SK-N-SH (cell line): ENCODE data around the gene SERPINE2. TPM values are rescaled to one million over a fixed set of nuclear protein-coding genes. Genes with fewer than 3 reads are reported as not detected.

Experiments
- CTCF ChIA-PET: fragments of 300-600, 350-600 bp; formaldehyde crosslinking; extraction: SDS; loops from one replicate; lab custom pipeline; 2021; lab: Yijun Ruan, JAX
- POLR2A ChIA-PET: fragments of 350-600 bp; sonication (Branson Sonifier 250); formaldehyde crosslinking; extraction: SDS; loops from one replicate; lab custom pipeline; 2020; ENCODE audit warnings: antibody characterized with exemption, inconsistent platforms; lab: Yijun Ruan, JAX
- DNase-seq: peaks from one replicate; pipeline ENCODE4 v3.0.0; 2012
- H2AFZ ChIP-seq: fragments of 200-600 bp; sonication (generic); 2 replicates; pipeline ENCODE4 v1.8.1; 2016; ENCODE audit warnings: antibody characterized with exemption, mild to moderate bottlenecking, low read depth
- H3F3A ChIP-seq: fragments of 200-600 bp; sonication (generic); replicated peaks from 2 replicates; pipeline ENCODE3; 2016; ENCODE audit warnings: antibody characterized with exemption, mild to moderate bottlenecking; ENCODE audit not compliant: insufficient read depth
- H3K27ac ChIP-seq, 2 experiments: fragments of 200-500 bp in 1 of 2; fragments of 200-600 bp in 1 of 2; sonication (Bioruptor generic) in 1 of 2; sonication (generic), shearing (Covaris generic) in 1 of 2; 2 replicates each; pipeline versions ENCODE4 v1.5.1 to v1.6.1; 2014 to 2016; ENCODE audit warnings: low read depth in 2 of 2, inconsistent platforms in 1 of 2, low read length in 1 of 2, mild to moderate bottlenecking in 1 of 2, mixed read lengths in 1 of 2
- H3K27me3 ChIP-seq: fragments of 200-600 bp; sonication (generic), shearing (Covaris generic); 2 replicates; pipeline ENCODE4 v1.6.1; 2016; ENCODE audit warnings: mixed run types; ENCODE audit not compliant: insufficient read depth
- H3K36me3 ChIP-seq, 2 experiments: fragments of 200-500 bp in 1 of 2; fragments of 200-600 bp in 1 of 2; sonication (Bioruptor generic) in 1 of 2; sonication (generic) in 1 of 2; replicated peaks in 1 of 2; 2 replicates each; pipeline versions ENCODE3 to v1.5.1; 2014 to 2016; ENCODE audit warnings: low read length in 1 of 2, mild to moderate bottlenecking in 1 of 2; ENCODE audit not compliant: insufficient read depth in 2 of 2, control insufficient read depth in 1 of 2
- H3K4me1 ChIP-seq, 2 experiments: fragments of 200-500 bp in 1 of 2; fragments of 200-600 bp in 1 of 2; sonication (Bioruptor generic) in 1 of 2; sonication (generic), shearing (Covaris generic) in 1 of 2; 2 replicates each; pipeline versions ENCODE4 v1.5.1 to v1.6.1; 2014 to 2016; ENCODE audit warnings: low read depth in 1 of 2, low read length in 1 of 2, mixed run types in 1 of 2; ENCODE audit not compliant: insufficient read depth in 2 of 2, control insufficient read depth in 1 of 2
- H3K4me2 ChIP-seq: fragments of 200-600 bp; sonication (generic), shearing (Covaris generic); 2 replicates; pipeline ENCODE4 v1.6.1; 2017; ENCODE audit warnings: mixed run types
- H3K4me3 ChIP-seq, 2 experiments: fragments of 200-500 bp in 1 of 2; fragments of 200-600 bp in 1 of 2; sonication (Bioruptor generic) in 1 of 2; sonication (generic), shearing (Covaris generic) in 1 of 2; 2 replicates each; pipeline versions ENCODE4 v1.5.1 to v1.8.1; 2014 to 2016; ENCODE audit warnings: low read depth in 2 of 2, inconsistent platforms in 1 of 2, low read length in 1 of 2, mild to moderate bottlenecking in 1 of 2, mixed read lengths in 1 of 2, moderate library complexity in 1 of 2
- H3K79me2 ChIP-seq: fragments of 200-600 bp; sonication (generic); 2 replicates; pipeline ENCODE4 v1.8.1; 2017; ENCODE audit warnings: mild to moderate bottlenecking; ENCODE audit not compliant: insufficient read depth
- H3K9ac ChIP-seq: fragments of 200-600 bp; sonication (generic); 2 replicates; pipeline ENCODE4 v1.6.1; 2017; ENCODE audit warnings: mixed run types
- H3K9me2 ChIP-seq: fragments of 200-600 bp; sonication (generic); 2 replicates; pipeline ENCODE4 v1.6.1; 2017; ENCODE audit warnings: mixed run types
- H3K9me3 ChIP-seq: fragments of 200-600 bp; sonication (generic); 2 replicates; pipeline ENCODE4 v1.6.1; 2017; ENCODE audit warnings: mixed run types, mild to moderate bottlenecking, moderate library complexity
- H4K20me1 ChIP-seq: fragments of 200-600 bp; sonication (generic); 2 replicates; pipeline ENCODE4 v1.6.1; 2017; ENCODE audit warnings: mild to moderate bottlenecking, mixed run types; ENCODE audit not compliant: insufficient read depth
- CHD2 ChIP-seq: fragments of 150-350 bp; IDR thresholded peaks from 2 replicates; pipeline ENCODE4 v1.6.1; 2018; ENCODE audit warnings: low read length; ENCODE audit not compliant: partially characterized antibody
- EZH2phosphoT487 ChIP-seq: fragments of 200-600 bp; sonication (generic); IDR thresholded peaks from 2 replicates; pipeline ENCODE4 v1.6.1; 2017; ENCODE audit warnings: low read depth, mixed run types, mild to moderate bottlenecking, antibody characterized with exemption, moderate library complexity, borderline replicate concordance
- FOSL2 ChIP-seq: IDR thresholded peaks from 2 replicates; pipeline ENCODE4 v1.4.0; 2012; ENCODE audit warnings: low read depth, mild to moderate bottlenecking, moderate library complexity, borderline replicate concordance
- FOXJ3 ChIP-seq: sonication (generic); formaldehyde crosslinking; IDR thresholded peaks from 2 replicates; pipeline ENCODE4 v1.5.1; 2020; ENCODE audit warnings: mild to moderate bottlenecking, missing genetic modification reagents
- FOXM1 ChIP-seq: IDR thresholded peaks from 2 replicates; pipeline ENCODE4 v1.4.0; 2012; ENCODE audit warnings: low read depth, mild to moderate bottlenecking
- GABPA ChIP-seq: IDR thresholded peaks from 2 replicates; pipeline ENCODE4 v1.4.0; 2012; ENCODE audit warnings: low read depth, mild to moderate bottlenecking
- GATA2 ChIP-seq: sonication (generic); formaldehyde crosslinking; IDR thresholded peaks from 2 replicates; pipeline ENCODE4 v1.5.0; 2020; ENCODE audit warnings: mild to moderate bottlenecking, missing genetic modification reagents
- IRF3 ChIP-seq: fragments of 150-350 bp; IDR thresholded peaks from 2 replicates; pipeline ENCODE4 v1.6.1; 2016; ENCODE audit warnings: mild to moderate bottlenecking, low read depth, low read length
- MXI1 ChIP-seq: IDR thresholded peaks from 2 replicates; pipeline ENCODE4 v1.6.1; 2012; ENCODE audit warnings: mild to moderate bottlenecking, low read depth, low read length, improper control_type of control experiment
- NRF1 ChIP-seq: IDR thresholded peaks from 2 replicates; pipeline ENCODE4 v1.6.1; 2012; ENCODE audit warnings: low read depth, mild to moderate bottlenecking, low read length
- POLR2AphosphoS5 ChIP-seq: IDR thresholded peaks from 2 replicates; pipeline ENCODE4 v1.6.1; 2012; ENCODE audit warnings: low read depth, low read length
- REST ChIP-seq: IDR thresholded peaks from 2 replicates; pipeline ENCODE4 v1.6.1; 2012; ENCODE audit warnings: mild to moderate bottlenecking, low read depth, low read length, moderate library complexity
- RFX5 ChIP-seq: IDR thresholded peaks from 2 replicates; pipeline ENCODE4 v1.6.1; 2012; ENCODE audit warnings: mild to moderate bottlenecking, improper control_type of control experiment, low read length
- SIN3A ChIP-seq: IDR thresholded peaks from 2 replicates; pipeline ENCODE4 v1.6.1; 2012; ENCODE audit warnings: low read depth, mild to moderate bottlenecking, low read length, moderate library complexity, borderline replicate concordance
- SMC3 ChIP-seq: IDR thresholded peaks from 2 replicates; pipeline ENCODE4 v1.6.1; 2012; ENCODE audit warnings: low read depth, low read length, improper control_type of control experiment
- TAF1 ChIP-seq: IDR thresholded peaks from 2 replicates; pipeline ENCODE4 v1.6.1; 2012; ENCODE audit warnings: low read depth, mild to moderate bottlenecking, low read length, moderate library complexity, borderline replicate concordance
- TEAD4 ChIP-seq: IDR thresholded peaks from 2 replicates; pipeline ENCODE4 v1.4.0; 2012; ENCODE audit warnings: mild to moderate bottlenecking, borderline replicate concordance; ENCODE audit not compliant: insufficient read depth
- WGBS: methylation state at CpG from one replicate; pipeline ENCODE4 v1.1.6; 2017; ENCODE audit warnings: low lambda C conversion rate; 5-methylcytosine and 5-hydroxymethylcytosine counted together
- polyA plus RNA-seq, 3 experiments: library from polyadenylated mRNA; depleted of rRNA; stranded (reverse); fragments of >200 nt; gene quantifications; 2 replicates each; pipeline ENCODE4 v1.2.3, GENCODE V29; 2012
- TF ChIP-seq, protein P1 (sequence below): IDR thresholded peaks from 2 replicates; pipeline ENCODE4 v1.4.0; 2012; ENCODE audit warnings: low read depth

Gene SERPINE2
- polyA plus RNA-seq, 1 of the 3 experiments (the other 2 are of a cell fraction), result 249 TPM

- Histone ChIP-seq H3K4me3 (no peak overlapping the region), H3K9me2 (no peaks in the 10 kb centered on the region), H2AFZ (no peak overlapping the region), H4K20me1 (no peaks in the 10 kb centered on the region; the same call in 1 of the 2 replicates), H3K4me2 (no peak overlapping the region), H3K27me3 (no peaks in the 10 kb centered on the region), H3K4me1 (peaks cover 20 to 28% of the 10 kb centered on the region in 2 experiments; a peak in 3 of 4 replicates), H3K27ac (no peak overlapping the region), H3F3A (no peaks in the 10 kb centered on the region), H3K79me2 (peaks cover 29% of the 10 kb centered on the region; the same call in 1 of the 2 replicates), H3K9ac (no peak overlapping the region), H3K9me3 (no peaks in the 10 kb centered on the region), H3K36me3 (no peaks in the 10 kb centered on the region)
- 94% methylated on average over 1 of the region's 1 CpG for WGBS
- no peak for DNase-seq
- CTCF ChIA-PET, result no interaction called here
- POLR2A ChIA-PET, result no interaction called here
- TF ChIP-seq EZH2phosphoT487 (no peak), TAF1 (no peak), POLR2AphosphoS5 (no peak), MXI1 (no peak), RFX5 (no peak), SMC3 (no peak), TEAD4 (no peak), FOXJ3 (CRISPR knock-in tag) (no peak), GATA2 (CRISPR knock-in tag) (no peak), NRF1 (no peak), SIN3A (no peak), GABPA (no peak), IRF3 (no peak), CHD2 (no peak), REST (no peak), FOXM1 (no peak), FOSL2 (no peak)
- TF ChIP-seq, protein P1, sequence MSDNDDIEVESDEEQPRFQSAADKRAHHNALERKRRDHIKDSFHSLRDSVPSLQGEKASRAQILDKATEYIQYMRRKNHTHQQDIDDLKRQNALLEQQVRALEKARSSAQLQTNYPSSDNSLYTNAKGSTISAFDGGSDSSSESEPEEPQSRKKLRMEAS, result no peak
These were observed 27.2 kb downstream of the SERPINE2 start for GRCh38 chr2:224011837-224012236.
